GM10266 (cell line): ENCODE results near the gene PIK3CG.
A peak's percentile ranks its signal among the peaks of the same experiment; 100 is the strongest.

Experiments
- DNase-seq: peaks from one replicate; pipeline ENCODE4 v3.0.0; 2012; ENCODE audit errors: extremely low spot score
- TF ChIP-seq, protein P1 (sequence below): IDR thresholded peaks from 2 replicates; pipeline ENCODE4 v1.5.1; 2012; ENCODE audit warnings: mild to moderate bottlenecking, low read depth; ENCODE audit not compliant: control insufficient read depth, insufficient read depth; ENCODE audit errors: missing control alignments

The PIK3CG gene

DNA sequence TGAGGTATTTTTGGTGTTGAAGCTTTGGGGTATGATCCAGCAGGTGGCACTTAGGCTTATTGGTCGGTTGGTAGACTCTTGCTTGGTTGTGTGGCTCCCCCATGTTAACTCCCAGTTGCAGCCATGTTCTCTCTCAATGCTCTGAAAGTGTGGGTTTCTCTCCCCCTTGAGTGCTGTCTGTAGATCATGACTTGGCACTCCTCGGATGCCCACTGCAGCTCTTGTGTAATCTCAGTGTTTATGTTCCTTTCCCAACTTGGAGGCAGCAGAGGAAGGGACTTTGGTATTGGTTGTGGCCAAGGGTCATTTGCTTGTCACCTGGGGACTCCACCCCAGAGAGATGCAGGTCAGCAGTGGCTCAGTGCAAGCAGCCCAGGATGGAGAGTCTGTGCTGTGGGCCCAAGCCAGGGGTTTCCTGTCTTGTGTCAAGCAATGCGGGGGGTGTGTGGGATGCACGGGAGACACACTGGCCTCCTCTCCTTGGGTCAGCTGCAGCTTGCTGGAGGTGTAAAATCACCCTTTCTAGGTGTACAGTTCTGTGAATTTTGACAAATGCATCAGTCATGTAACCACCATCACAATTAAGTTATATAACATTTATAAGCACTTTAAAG lies 36.9 kb downstream of the PIK3CG start:
- DNase-seq, result no peak
- TF ChIP-seq, protein P1, sequence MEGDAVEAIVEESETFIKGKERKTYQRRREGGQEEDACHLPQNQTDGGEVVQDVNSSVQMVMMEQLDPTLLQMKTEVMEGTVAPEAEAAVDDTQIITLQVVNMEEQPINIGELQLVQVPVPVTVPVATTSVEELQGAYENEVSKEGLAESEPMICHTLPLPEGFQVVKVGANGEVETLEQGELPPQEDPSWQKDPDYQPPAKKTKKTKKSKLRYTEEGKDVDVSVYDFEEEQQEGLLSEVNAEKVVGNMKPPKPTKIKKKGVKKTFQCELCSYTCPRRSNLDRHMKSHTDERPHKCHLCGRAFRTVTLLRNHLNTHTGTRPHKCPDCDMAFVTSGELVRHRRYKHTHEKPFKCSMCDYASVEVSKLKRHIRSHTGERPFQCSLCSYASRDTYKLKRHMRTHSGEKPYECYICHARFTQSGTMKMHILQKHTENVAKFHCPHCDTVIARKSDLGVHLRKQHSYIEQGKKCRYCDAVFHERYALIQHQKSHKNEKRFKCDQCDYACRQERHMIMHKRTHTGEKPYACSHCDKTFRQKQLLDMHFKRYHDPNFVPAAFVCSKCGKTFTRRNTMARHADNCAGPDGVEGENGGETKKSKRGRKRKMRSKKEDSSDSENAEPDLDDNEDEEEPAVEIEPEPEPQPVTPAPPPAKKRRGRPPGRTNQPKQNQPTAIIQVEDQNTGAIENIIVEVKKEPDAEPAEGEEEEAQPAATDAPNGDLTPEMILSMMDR, result no peak

DNA sequence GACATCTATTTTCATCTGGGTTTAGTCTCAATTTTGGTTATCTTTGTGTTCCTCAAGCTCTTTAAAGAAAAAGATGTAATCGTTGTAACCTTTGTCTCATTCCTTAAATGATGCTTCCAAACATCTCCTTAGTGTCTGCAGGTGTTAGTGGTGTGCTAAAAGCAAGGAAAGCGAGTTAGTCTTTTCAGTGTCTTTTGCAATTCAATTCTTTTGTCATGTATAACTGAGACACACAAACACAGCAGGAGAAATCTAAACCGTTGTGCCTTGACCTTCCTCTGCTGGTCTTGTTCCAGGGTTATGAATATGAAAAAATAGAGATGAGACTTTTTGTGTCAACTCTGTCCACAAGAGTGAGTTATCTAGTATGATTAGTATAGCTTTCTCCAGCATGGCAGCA lies 40.7 kb downstream of the PIK3CG start:
- DNase-seq, result no peak

DNA sequence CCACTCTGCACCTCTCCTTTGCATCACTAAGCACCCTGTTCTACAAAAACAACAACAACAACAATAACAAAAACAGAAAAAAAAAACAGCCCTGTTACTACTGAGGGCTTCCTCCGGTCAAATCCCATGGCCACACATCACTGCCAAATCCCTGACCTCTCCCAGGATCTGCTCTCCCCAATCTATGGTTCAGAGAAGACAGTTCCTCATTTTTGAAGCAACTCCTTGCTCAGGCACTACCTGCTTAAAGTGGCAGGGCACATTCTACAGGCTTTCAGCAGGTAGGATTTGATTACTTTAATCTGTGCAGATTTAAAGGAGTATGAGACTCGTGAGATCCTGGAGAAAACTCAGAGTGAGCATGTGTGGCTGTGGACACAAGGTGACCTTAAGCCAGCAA lies 46.9 kb downstream of the PIK3CG start:
- TF ChIP-seq, protein P1, result no peak
- no peak for DNase-seq

More for the DNA sequence above, 40.7 kb downstream of the PIK3CG start:
- TF ChIP-seq, protein P1, result no peak

DNA sequence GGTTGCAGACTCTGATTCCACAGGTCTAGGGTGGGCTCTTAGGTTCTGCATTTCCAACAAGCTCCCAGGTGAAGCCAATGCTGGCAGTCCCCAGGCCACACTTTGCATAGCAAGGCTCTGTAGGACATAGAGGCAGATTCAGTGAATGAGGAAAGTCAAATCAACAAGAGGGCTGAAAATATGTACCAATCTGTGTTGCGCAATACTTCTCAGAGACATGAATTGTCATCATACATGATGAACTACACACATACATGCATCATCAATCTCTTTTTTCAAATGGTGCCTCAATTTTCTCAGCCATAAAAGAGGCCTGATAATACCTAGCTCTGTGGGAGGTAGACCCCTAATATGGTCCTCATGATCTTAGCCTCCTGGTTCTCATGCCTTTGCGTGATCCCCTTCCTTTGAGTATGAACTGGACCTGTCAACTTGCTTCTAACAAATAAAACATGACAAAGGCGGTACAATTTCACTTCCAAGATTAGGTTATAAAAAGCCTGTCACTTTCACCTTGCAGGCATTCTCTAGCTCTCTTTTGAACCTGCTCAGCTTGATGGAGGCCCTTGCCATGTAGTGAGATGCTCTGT lies 49.0 kb downstream of the PIK3CG start:
- DNase-seq, result no peak

DNA sequence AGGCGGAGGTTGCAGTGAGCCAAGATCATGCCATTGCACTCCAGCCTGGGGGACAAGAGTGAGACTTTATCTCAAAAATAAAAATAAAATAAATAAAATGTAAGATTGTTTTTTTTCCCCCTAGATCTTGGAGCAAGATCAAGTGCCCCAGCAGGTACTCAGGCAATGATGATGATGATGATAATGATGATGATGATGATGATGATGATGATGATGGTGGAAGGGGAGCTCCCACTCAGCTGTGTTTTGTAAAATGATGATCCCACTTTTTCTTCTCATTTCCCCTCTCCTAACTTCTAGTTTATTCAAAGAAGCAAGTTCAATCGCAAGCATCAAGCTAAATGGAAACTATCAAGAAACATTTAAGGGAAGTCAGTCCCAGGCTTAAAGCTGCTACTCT lies 50.3 kb downstream of the PIK3CG start:
- TF ChIP-seq, protein P1, result no peak
- DNase-seq, result no peak

More for the DNA sequence above, 49.0 kb downstream of the PIK3CG start:
- TF ChIP-seq, protein P1, result no peak

DNA sequence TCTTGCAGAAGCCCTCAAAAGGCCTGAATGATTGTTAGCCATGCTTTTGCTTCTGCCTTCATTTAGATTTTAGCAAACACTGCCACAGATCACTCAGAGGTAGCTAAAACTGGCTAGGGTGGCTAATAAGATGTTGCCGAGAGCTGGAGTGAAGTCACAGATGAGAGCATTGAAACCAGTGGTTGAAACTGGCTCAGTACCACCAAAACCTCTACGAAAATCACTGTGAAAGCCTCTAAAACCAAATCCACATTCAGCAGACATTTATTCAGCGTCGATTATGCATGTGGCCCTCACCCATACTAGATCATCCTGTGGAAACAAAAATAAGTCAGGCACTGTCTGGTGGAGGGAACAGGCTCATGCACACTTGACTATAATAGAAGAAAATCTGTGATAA lies 50.8 kb downstream of the PIK3CG start:
- TF ChIP-seq, protein P1, result no peak
- DNase-seq, result peak; percentile 38

DNA sequence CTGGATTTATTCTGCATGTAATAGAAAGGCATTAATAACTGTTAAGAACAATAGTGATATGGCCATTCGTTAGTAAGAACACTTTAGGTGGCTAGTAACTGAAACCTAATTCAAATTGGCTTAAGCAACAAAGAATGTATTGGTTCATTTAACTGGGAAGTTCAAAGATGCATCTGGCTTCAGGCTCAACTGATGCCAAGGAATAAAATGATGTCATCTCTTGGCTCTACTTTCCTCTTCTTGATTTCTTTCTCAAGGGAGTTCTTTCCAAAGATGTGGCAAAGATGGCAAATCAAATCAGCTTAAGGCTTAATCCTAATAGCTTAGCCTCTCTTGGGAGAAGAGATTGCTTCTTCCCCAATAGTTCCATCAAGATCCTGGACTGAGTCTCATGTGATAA lies 51.6 kb downstream of the PIK3CG start:
- DNase-seq, result no peak
- TF ChIP-seq, protein P1, result no peak
